ENCODE data around the gene POLRMT. TPM values are rescaled to one million over a fixed set of nuclear protein-coding genes. Genes with fewer than 3 reads are reported as not detected.

Gene POLRMT
- polyA plus RNA-seq, 1 donor from 2014 or later, result 41.9 TPM

GRCh38 chr19:618674-619285 lies 14.6 kb downstream of the POLRMT start:
- Mint-ChIP-seq H3K4me1 (peaks cover 3 to 5% (median 4%) of the 10 kb centered on the region in 3 donors), H3K4me3 (no peak overlapping the region), H3K27ac (no peak overlapping the region), H3K9me3 (no peaks in the 10 kb centered on the region), H3K36me3 (peaks cover 6% of the 10 kb centered on the region), H3K27me3 (peaks cover 6% of the 10 kb centered on the region)

GRCh38 chr19:618247-618619 lies 15.1 kb downstream of the POLRMT start:
- peak overlapping the region in 1 of 4 donors; percentile 45 for H3K4me3 Mint-ChIP-seq
- peaks cover 6% of the 10 kb centered on the region for H3K27me3 Mint-ChIP-seq
- peaks cover 6% of the 10 kb centered on the region for H3K36me3 Mint-ChIP-seq
- H3K9me3 Mint-ChIP-seq, result no peaks in the 10 kb centered on the region
- H3K4me1 Mint-ChIP-seq, result peaks cover 3 to 5% (median 4%) of the 10 kb centered on the region in 3 donors
- H3K27ac Mint-ChIP-seq, result no peak overlapping the region

GRCh38 chr19:617551-618246 lies 15.6 kb downstream of the POLRMT start:
- H3K27me3 Mint-ChIP-seq, result peaks cover 6% of the 10 kb centered on the region

GRCh38 chr19:616747-617526 lies 16.4 kb downstream of the POLRMT start:
- peak overlapping the region in 1 of 4 donors; percentile 45 for H3K4me3 Mint-ChIP-seq
- peaks cover 6% of the 10 kb centered on the region for H3K27me3 Mint-ChIP-seq
- peaks cover 6% of the 10 kb centered on the region for H3K36me3 Mint-ChIP-seq
- H3K4me1 Mint-ChIP-seq, result peaks cover 4 to 6% (median 5%) of the 10 kb centered on the region in 3 donors
- no peaks in the 10 kb centered on the region for H3K9me3 Mint-ChIP-seq
- H3K27ac Mint-ChIP-seq, result peak overlapping the region in 1 of 3 donors; percentile 57

More at GRCh38 chr19:617551-618246, 15.6 kb downstream of the POLRMT start:
- Mint-ChIP-seq H3K27ac (no peak overlapping the region), H3K9me3 (no peaks in the 10 kb centered on the region), H3K36me3 (peaks cover 6% of the 10 kb centered on the region), H3K4me3 (peak overlapping the region in 1 of 4 donors; percentile 45), H3K4me1 (peaks cover 3 to 5% (median 4%) of the 10 kb centered on the region in 3 donors)

- Mint-ChIP-seq H3K4me3 (no peak overlapping the region), H3K9me3 (no peaks in the 10 kb centered on the region), H3K4me1 (peaks cover 5 to 8% (median 8%) of the 10 kb centered on the region in 3 donors), H3K27ac (no peak overlapping the region), H3K27me3 (peaks cover 7% of the 10 kb centered on the region), H3K36me3 (peaks cover 6% of the 10 kb centered on the region)
These were observed 17.2 kb downstream of the POLRMT start for GRCh38 chr19:616062-616700.

GRCh38 chr19:615619-616018 lies 17.7 kb downstream of the POLRMT start:
- peaks cover 10 to 11% (median 11%) of the 10 kb centered on the region in 3 donors for H3K4me1 Mint-ChIP-seq
- H3K4me3 Mint-ChIP-seq, result peak overlapping the region in 3 of 4 donors; percentile 74 to 83 (median 82)
- peaks cover 6% of the 10 kb centered on the region for H3K36me3 Mint-ChIP-seq
- H3K9me3 Mint-ChIP-seq, result no peaks in the 10 kb centered on the region
- H3K27ac Mint-ChIP-seq, result peak overlapping the region in 2 of 3 donors; percentile 60 to 89
- H3K27me3 Mint-ChIP-seq, result peaks cover 9% of the 10 kb centered on the region

- Mint-ChIP-seq H3K4me3 (peak overlapping the region in 2 of 4 donors; percentile 48 to 80), H3K9me3 (no peaks in the 10 kb centered on the region), H3K27me3 (peaks cover 9% of the 10 kb centered on the region), H3K27ac (peak overlapping the region in 1 of 3 donors; percentile 62), H3K4me1 (peaks cover 10 to 13% (median 13%) of the 10 kb centered on the region in 3 donors), H3K36me3 (peaks cover 4% of the 10 kb centered on the region)
These were observed 19.4 kb downstream of the POLRMT start for GRCh38 chr19:613732-614567.

GRCh38 chr19:612941-613340 lies 20.4 kb downstream of the POLRMT start:
- no peak overlapping the region for H3K27ac Mint-ChIP-seq
- H3K9me3 Mint-ChIP-seq, result no peaks in the 10 kb centered on the region
- H3K4me3 Mint-ChIP-seq, result no peak overlapping the region
- H3K4me1 Mint-ChIP-seq, result peaks cover 10 to 13% (median 13%) of the 10 kb centered on the region in 3 donors
- H3K36me3 Mint-ChIP-seq, result peaks cover 1% of the 10 kb centered on the region
- peaks cover 9% of the 10 kb centered on the region for H3K27me3 Mint-ChIP-seq

- no peaks in the 10 kb centered on the region for H3K9me3 Mint-ChIP-seq
- peaks cover 10 to 13% (median 13%) of the 10 kb centered on the region in 3 donors for H3K4me1 Mint-ChIP-seq
- peak overlapping the region in 2 of 3 donors; percentile 84 to 90 for H3K27ac Mint-ChIP-seq
- no peaks in the 10 kb centered on the region for H3K36me3 Mint-ChIP-seq
- H3K27me3 Mint-ChIP-seq, result peaks cover 9% of the 10 kb centered on the region
- peak overlapping the region; percentile 47 to 93 (median 73) for H3K4me3 Mint-ChIP-seq
These were observed 21.9 kb downstream of the POLRMT start for GRCh38 chr19:611481-611868.

- Mint-ChIP-seq H3K4me1 (peaks cover 10 to 13% (median 13%) of the 10 kb centered on the region in 3 donors), H3K36me3 (no peaks in the 10 kb centered on the region), H3K4me3 (peak overlapping the region; percentile 65 to 94 (median 87)), H3K27ac (peak overlapping the region in 2 of 3 donors; percentile 84 to 90), H3K9me3 (no peaks in the 10 kb centered on the region), H3K27me3 (peaks cover 9% of the 10 kb centered on the region)
These were observed 22.4 kb downstream of the POLRMT start for GRCh38 chr19:610801-611480.

GRCh38 chr19:610071-610800 lies 23.1 kb downstream of the POLRMT start:
- Mint-ChIP-seq H3K36me3 (no peaks in the 10 kb centered on the region), H3K27me3 (peaks cover 4% of the 10 kb centered on the region), H3K4me1 (peaks cover 5 to 10% (median 10%) of the 10 kb centered on the region in 3 donors), H3K27ac (peak overlapping the region in 2 of 3 donors; percentile 84 to 90), H3K9me3 (no peaks in the 10 kb centered on the region), H3K4me3 (peak overlapping the region; percentile 65 to 94 (median 87))

GRCh38 chr19:609004-609346 lies 24.4 kb downstream of the POLRMT start:
- no peaks in the 10 kb centered on the region for H3K36me3 Mint-ChIP-seq
- H3K27me3 Mint-ChIP-seq, result peaks cover 2% of the 10 kb centered on the region
- no peak overlapping the region for H3K4me3 Mint-ChIP-seq
- H3K27ac Mint-ChIP-seq, result no peak overlapping the region
- H3K4me1 Mint-ChIP-seq, result peaks cover 5 to 10% (median 9%) of the 10 kb centered on the region in 3 donors
- H3K9me3 Mint-ChIP-seq, result no peaks in the 10 kb centered on the region
